Fibroblast of gingiva (primary cell): ENCODE data around the gene UROC1.
A peak's percentile ranks its signal among the peaks of the same experiment; 100 is the strongest.

ENCODE experiments used
- DNase-seq: peaks from one replicate; pipeline ENCODE4 v3.0.0-alpha.2; 2011; ENCODE audit warnings: low read depth

UROC1 gene

DNA sequence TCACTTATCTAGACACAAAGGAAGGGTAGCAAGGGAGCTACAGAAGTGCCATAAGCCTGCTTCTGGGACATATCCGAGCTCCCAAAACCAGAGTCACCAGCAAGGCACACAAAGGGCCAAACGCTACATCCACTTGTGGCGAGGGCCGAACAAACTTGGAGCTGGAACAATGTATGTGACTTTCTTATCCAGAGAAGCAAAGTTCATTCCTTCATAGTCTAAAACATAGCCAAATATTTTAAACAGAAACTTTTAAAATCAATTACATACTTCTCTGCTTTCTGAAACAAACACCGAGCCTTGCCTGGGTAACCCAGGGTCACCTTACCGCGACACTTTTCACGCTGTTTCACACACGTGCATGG, 57.8 kb downstream of the UROC1 start:
- DNase-seq = no peak

DNA sequence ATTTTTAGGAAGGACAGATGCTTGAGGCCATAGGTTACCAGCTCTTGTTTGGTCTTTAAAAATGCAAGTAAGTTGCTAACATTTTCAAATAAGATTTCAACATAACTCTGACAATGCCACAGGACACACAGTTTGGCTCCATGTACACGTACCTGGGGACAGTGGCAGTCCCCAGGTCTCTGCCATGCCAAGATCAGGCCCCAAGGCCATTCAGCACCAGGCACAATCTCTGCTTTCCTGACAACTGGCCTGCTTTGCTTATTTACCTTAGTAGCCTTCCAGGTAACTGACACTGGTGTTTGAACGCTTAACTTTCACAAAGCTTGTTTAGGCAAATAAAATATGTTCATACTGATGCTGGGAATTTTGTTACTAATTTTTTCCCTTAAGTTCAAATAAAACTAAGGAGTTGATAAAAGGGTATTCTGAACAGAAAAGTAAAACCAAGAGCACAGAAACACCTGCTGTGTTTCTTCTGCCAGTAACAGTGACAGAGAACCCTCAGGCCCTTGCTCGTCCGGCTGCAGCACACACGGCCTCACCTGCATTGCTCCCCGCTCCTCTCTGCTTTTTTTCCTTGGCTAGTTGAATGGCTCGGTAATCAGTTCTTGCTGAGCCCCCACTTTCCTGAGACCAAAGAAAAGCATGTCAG, 58.3 kb downstream of the UROC1 start:
- no peak for DNase-seq

DNA sequence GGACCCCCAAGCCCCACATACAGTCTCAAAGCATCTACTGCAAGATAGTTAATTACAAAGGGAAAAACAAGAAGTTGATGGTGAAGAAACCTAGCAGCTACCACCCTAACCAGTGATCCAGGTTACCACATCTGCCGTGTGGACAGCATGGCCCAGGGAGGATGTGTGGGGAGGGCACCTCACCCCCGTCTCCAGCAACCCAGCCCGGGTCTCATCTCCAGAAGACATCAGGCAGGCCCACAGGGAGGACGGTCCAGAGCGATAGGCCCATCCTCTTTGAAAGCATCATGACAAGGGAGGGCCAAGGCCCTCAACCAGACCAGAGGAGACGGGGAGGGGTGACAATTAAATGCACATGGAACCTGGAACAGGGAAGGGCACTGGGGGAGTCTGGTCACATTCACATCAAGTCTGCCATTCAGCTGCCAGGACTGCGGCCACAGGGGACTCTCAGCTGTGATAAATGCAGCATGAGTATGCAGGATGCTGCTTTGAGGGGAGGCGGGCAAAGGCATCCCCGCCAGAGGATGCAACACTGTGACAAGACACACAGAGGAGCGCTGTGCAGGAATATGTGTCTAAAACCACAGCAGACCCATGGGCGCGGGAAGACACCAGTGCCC, 60.7 kb downstream of the UROC1 start:
- DNase-seq = no peak

- no peak for DNase-seq
Measured at GRCh38 chr3:126456211-126456610, 61.4 kb downstream of the UROC1 start.

GRCh38 chr3:126454437-126455198, 63.0 kb downstream of the UROC1 start:
- peak; percentile 31 for DNase-seq

DNA sequence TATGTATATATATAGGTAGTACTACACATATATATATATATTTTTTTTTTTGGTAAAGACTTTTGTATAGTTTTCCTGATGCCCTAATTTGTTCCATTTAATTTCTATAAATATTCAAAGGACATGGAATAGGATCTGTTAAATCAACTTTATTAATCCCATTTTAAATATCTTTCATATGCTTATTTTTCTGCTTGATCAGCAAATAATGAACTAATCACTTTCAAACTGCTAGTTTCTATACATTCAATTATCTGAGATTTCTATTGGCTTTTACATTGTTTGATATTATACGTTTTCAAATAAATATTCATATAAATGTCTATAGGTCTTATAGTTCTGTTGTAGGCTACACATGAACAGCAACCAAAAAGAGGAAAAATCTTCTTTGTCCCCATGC, 63.5 kb downstream of the UROC1 start:
- no peak for DNase-seq

DNA sequence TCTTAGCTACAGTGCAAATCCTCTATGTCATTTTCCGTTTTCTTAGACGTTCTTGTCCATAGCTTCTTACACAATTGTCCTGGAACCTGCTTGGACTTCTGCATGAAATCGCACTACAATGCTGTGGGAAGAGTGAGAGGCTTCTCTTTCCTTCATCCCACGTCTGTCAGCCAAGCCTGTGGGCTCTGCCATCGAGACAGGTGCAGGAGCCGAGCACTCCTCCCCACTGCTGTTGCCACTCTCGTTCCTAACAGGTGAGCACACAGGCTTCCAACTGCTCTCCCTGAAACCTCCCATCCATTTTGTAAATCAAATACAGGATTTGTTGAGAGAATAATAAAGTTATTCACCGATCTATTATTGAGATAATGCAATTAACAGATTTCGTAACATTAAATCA, 65.4 kb downstream of the UROC1 start:
- DNase-seq = no peak

GRCh38 chr3:126451511-126451910, 66.1 kb downstream of the UROC1 start:
- no peak for DNase-seq

GRCh38 chr3:126450744-126451143, 66.8 kb downstream of the UROC1 start:
- DNase-seq = no peak

DNA sequence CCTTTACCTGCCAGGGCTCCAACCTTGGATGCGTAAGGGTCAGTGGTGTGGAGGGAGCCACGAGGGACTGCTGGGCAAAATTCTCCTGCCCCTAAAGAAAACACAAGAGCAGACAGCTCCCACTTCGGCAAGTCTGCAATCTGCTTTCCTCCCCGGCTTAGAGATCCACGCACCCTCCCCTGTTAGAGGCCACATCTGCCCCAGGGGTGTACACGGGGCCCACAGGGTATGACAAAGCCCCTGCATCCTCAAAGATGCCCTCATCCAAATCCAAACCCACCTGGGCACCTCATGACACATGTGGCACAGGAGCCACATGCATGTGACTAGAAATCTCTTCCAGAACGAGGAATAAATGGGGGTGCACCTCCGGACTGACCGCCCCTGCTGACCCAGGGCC, 67.4 kb downstream of the UROC1 start:
- DNase-seq = no peak

- DNase-seq = no peak
Measured at GRCh38 chr3:126449621-126450051, 67.9 kb downstream of the UROC1 start.

- no peak for DNase-seq
Measured at GRCh38 chr3:126448893-126449180, 68.7 kb downstream of the UROC1 start.

GRCh38 chr3:126448136-126448892, 69.3 kb downstream of the UROC1 start:
- no peak for DNase-seq

DNA sequence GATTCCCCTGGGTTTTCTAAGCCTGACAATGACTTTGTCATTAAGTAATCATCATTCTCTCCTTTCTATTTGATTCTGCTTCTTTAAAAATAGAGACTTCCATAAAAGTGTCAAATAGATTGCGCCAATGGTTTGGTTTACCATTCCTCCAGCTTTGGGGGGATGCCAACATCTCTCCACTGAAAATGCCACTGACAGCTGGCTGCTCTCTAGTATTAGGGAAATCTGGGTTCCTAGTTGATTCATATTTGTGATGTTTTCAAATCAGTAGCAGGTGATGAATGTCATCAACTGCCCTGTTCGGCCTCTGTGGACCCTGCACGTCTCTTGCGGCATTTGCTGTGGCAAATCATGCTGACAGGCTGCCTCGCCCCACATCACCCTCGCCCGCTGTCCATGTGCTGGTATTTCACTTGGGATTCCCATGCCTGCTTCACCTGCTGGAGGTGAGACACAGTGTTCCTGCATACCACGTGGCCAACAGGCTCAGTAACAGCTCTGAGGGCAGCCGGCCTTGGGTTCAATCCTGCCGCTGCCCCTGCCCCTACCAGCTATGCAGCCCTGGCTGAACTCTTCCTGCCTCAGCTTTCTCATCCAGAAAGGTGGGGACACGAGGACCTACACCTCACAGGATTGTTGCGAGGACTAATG, 70.0 kb downstream of the UROC1 start:
- DNase-seq = peak; percentile 19

GRCh38 chr3:126446791-126447190, 70.8 kb downstream of the UROC1 start:
- no peak for DNase-seq

DNA sequence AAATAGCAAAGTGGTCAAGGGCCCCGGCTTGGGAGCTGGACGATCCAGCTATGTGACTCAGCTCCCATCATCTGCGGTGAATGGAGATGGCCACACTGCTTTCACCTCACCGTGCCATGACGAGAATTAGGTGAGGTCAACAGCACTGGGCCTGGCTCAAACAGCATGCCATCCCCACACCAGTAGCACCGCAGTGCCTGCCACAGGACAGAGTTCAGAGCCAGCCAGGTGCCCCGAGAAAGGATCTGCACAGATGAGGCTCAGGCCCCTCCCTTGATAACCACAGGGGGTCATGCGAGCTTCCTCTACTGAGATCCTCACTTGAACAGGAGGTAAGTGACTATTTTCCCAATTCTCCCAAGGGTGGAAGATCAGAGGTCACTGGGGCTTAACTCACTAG, 71.3 kb downstream of the UROC1 start:
- DNase-seq = no peak

DNA sequence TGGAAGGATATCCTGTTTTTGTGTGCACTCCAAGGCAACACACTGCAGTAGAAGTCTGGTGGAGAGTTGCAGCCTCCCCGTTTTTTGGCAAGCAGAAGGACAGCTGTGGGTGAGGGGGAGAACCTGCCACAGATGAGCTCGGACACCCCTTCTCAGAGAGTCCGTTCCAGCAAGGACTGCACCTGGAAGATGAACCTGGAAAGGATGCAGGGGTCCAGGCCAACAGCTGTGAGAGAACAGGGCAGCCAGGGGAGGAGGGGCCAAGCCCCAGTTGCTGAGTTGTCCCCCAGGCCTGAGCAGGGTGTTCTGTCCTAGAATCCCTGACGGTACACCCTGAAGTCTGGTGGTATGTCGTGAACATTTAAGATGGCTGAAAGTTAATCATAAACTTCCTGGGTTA, 72.1 kb downstream of the UROC1 start:
- DNase-seq = no peak

- DNase-seq = no peak
Measured at GRCh38 chr3:126442856-126443242, 74.7 kb downstream of the UROC1 start.

- no peak for DNase-seq
Measured at GRCh38 chr3:126442094-126442855, 75.3 kb downstream of the UROC1 start.

GRCh38 chr3:126441256-126441880, 76.2 kb downstream of the UROC1 start:
- no peak for DNase-seq

GRCh38 chr3:126440709-126440995, 76.9 kb downstream of the UROC1 start:
- DNase-seq = no peak
